ENCODE measurements around the gene KCNIP4. TPM values are rescaled to one million over a fixed set of nuclear protein-coding genes. Genes with fewer than 3 reads are reported as not detected.

KCNIP4 gene
- total RNA-seq, 1 experiment from 2014 or later = not detected

GRCh38 chr4:20860878-20861277, 1087.7 kb downstream of the KCNIP4 start:
- Histone ChIP-seq H3K9me2 (ENCODE audit: insufficient read depth) (no peaks in the 10 kb centered on the region), H3K4me1 (replicated peaks; ENCODE audit: insufficient read depth) (no peaks in the 10 kb centered on the region), H3K79me2 (ENCODE audit: low read depth) (no peaks in the 10 kb centered on the region), H3F3A (ENCODE audit: insufficient read depth, low read depth) (no peaks in the 10 kb centered on the region), H3K9me3 (ENCODE audit: insufficient read depth, low read depth) (no peaks in the 10 kb centered on the region), H3K27me3 (ENCODE audit: insufficient read depth, low read depth) (no peaks in the 10 kb centered on the region), H4K20me1 (ENCODE audit: insufficient read depth) (no peaks in the 10 kb centered on the region), H3K36me3 (ENCODE audit: low read depth) (no peaks in the 10 kb centered on the region), H3K4me3 (no peak overlapping the region), H2AFZ (no peak overlapping the region), H3K27ac (no peak overlapping the region), H3K4me2 (no peak overlapping the region)
- TF ChIP-seq EZH2 (IDR thresholded peaks at IDR 0.05; ENCODE audit: low read depth) = no peak
- POLR2A ChIA-PET (ENCODE audit: unreplicated experiment) = no interaction called here
- intact Hi-C loops (cut with micrococcal nuclease; ENCODE audit: unreplicated experiment) = no loop called here
- no TSS peak for BruUV-seq (replicated peaks)
- CTCF ChIA-PET = no interaction called here
- no peak for DNase-seq

GRCh38 chr4:20859097-20859781, 1089.3 kb downstream of the KCNIP4 start:
- BruUV-seq (replicated peaks) = no TSS peak
- H3K4me1 ChIP-seq (replicated peaks; ENCODE audit: insufficient read depth) = no peaks in the 10 kb centered on the region
- no peaks in the 10 kb centered on the region for H3K9me3 ChIP-seq (ENCODE audit: insufficient read depth, low read depth)
- H3K36me3 ChIP-seq (ENCODE audit: low read depth) = no peaks in the 10 kb centered on the region
- no peak for DNase-seq
- TF ChIP-seq EZH2 (IDR thresholded peaks at IDR 0.05; ENCODE audit: low read depth) (no peak), CTCF (conservative IDR thresholded peaks at IDR 0.05) (no peak)
- ChIA-PET CTCF (no interaction called here), POLR2A (ENCODE audit: unreplicated experiment) (no interaction called here)
- intact Hi-C loops (cut with micrococcal nuclease; ENCODE audit: unreplicated experiment) = no loop called here
- no peaks in the 10 kb centered on the region for H3K27me3 ChIP-seq (ENCODE audit: insufficient read depth, low read depth)
- H2AFZ ChIP-seq = no peak overlapping the region
- no peak overlapping the region for H3K4me2 ChIP-seq
- no peak overlapping the region for H3K4me3 ChIP-seq
- H3K27ac ChIP-seq = no peak overlapping the region
- no peaks in the 10 kb centered on the region for H4K20me1 ChIP-seq (ENCODE audit: insufficient read depth)
- H3K9me2 ChIP-seq (ENCODE audit: insufficient read depth) = no peaks in the 10 kb centered on the region
- H3K79me2 ChIP-seq (ENCODE audit: low read depth) = no peaks in the 10 kb centered on the region
- H3F3A ChIP-seq (ENCODE audit: insufficient read depth, low read depth) = no peaks in the 10 kb centered on the region

GRCh38 chr4:20857081-20857480, 1091.5 kb downstream of the KCNIP4 start:
- Histone ChIP-seq H2AFZ (no peak overlapping the region), H3K4me2 (no peak overlapping the region), H3K4me1 (replicated peaks; ENCODE audit: insufficient read depth) (no peaks in the 10 kb centered on the region), H3K9me3 (ENCODE audit: insufficient read depth, low read depth) (no peaks in the 10 kb centered on the region), H4K20me1 (ENCODE audit: insufficient read depth) (no peaks in the 10 kb centered on the region), H3K4me3 (no peak overlapping the region), H3F3A (ENCODE audit: insufficient read depth, low read depth) (no peaks in the 10 kb centered on the region), H3K27me3 (ENCODE audit: insufficient read depth, low read depth) (no peaks in the 10 kb centered on the region), H3K27ac (no peak overlapping the region), H3K9me2 (ENCODE audit: insufficient read depth) (no peaks in the 10 kb centered on the region), H3K36me3 (ENCODE audit: low read depth) (no peaks in the 10 kb centered on the region), H3K79me2 (ENCODE audit: low read depth) (no peaks in the 10 kb centered on the region)
- no peak for TF ChIP-seq EZH2 (IDR thresholded peaks at IDR 0.05; ENCODE audit: low read depth)
- no peak for TF ChIP-seq CTCF (conservative IDR thresholded peaks at IDR 0.05)
- CTCF ChIA-PET = no interaction called here
- no peak for DNase-seq
- intact Hi-C loops (cut with micrococcal nuclease; ENCODE audit: unreplicated experiment) = no loop called here
- POLR2A ChIA-PET (ENCODE audit: unreplicated experiment) = no interaction called here
- no TSS peak for BruUV-seq (replicated peaks)
